DOHH2 (cell line): Measurements from ENCODE around the gene PIP4K2C.

Experiments
- CTCF ChIP-seq: fragments of 200-600 bp; sonication (generic); IDR thresholded peaks from one replicate; pipeline ENCODE4 v1.5.1; 2014; ENCODE audit warnings: antibody characterized with exemption, mild to moderate bottlenecking, low read depth, low read length; ENCODE audit not compliant: poor library complexity, severe bottlenecking
- EZH2phosphoT487 ChIP-seq: fragments of 200-600 bp; sonication (generic); IDR thresholded peaks from 2 replicates; pipeline ENCODE4 v1.6.1; 2017; ENCODE audit warnings: borderline replicate concordance, mild to moderate bottlenecking, antibody characterized with exemption, low read length, moderate library complexity, mixed read lengths

GRCh38 chr12:57541717-57542116 is 49.3 kb upstream of the PIP4K2C start:
- TF ChIP-seq CTCF (no peak), EZH2phosphoT487 (no peak)
